HG02571 (cell line): ENCODE data around the gene TDRD5.

Experiments used
- ATAC-seq: cut with Tn5 transposase; IDR thresholded peaks from one replicate; pipeline ENCODE4 v1.9.1; 2021; ENCODE audit warnings: mild to moderate bottlenecking, moderate library complexity; ENCODE audit not compliant: unreplicated experiment

Gene TDRD5

GRCh38 chr1:179731643-179732042, 140.0 kb downstream of the TDRD5 start:
- ATAC-seq = no peak
